ENCODE results near the gene U2AF2. TPM values are rescaled to one million over a fixed set of nuclear protein-coding genes. Genes with fewer than 3 reads are reported as not detected.

The U2AF2 gene
- total RNA-seq, 1 donor from 2014 or later = 74.5 TPM

DNA sequence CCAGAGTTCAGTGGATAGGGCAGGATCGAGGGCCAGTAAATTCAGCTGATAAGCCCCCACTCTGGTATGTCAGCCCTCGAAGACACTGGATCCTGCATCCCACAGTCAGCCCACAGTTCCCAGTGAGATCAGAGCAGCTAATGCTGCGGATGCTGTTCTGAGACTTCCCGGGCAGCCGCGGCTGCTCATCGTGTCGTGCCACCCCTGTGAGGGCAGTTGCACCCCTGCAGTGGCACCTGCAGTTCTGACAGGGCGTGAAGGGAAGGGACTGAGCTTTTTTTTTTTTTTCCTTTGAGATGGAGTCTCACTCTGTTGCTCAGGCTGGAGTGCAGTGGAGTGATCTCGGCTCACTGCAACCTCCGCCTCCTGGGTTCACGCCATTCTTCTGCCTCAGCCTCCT, 12.7 kb downstream of the U2AF2 start:
- ATAC-seq (no peak), DNase-seq (ENCODE audit: missing footprints) (no peak)
- intact Hi-C loops (cut with DNase I) = no loop called here

DNA sequence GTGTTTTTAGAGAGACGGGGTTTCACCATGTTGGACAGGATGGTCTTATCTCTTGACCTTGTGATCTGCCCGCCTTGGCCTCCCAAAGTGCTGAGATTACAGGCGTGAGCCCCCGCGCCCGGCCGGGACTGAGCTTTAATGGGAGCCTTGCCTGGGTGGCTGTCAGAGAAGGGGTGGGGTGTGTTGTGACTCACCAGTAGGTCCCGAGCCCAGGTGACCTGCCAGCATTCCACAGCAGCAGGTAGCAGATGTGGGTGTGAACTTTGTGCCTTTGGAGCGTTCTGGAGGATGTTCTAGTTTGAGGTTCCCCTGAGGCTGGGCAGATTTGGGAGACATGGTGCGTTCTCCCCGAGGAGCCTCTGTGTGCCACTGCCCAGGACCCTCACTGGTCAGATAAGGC, 13.1 kb downstream of the U2AF2 start:
- DNase-seq (ENCODE audit: missing footprints) (no peak), ATAC-seq (no peak)
- intact Hi-C loops (cut with DNase I) = no loop called here

GRCh38 chr19:55668603-55669348, 13.9 kb downstream of the U2AF2 start:
- no peak for ATAC-seq
- intact Hi-C loops (cut with DNase I) = no loop called here
- DNase-seq (ENCODE audit: missing footprints) = no peak

- DNase-seq (ENCODE audit: missing footprints) = no peak
- no peak for ATAC-seq
- intact Hi-C loops (cut with DNase I) = no loop called here
Observed at GRCh38 chr19:55669418-55670279, 14.8 kb downstream of the U2AF2 start.

GRCh38 chr19:55670280-55671053, 15.6 kb downstream of the U2AF2 start:
- intact Hi-C loops (cut with DNase I) = no loop called here

GRCh38 chr19:55671054-55671378, 16.2 kb downstream of the U2AF2 start:
- ATAC-seq = no peak
- intact Hi-C loops (cut with DNase I) = no loop called here
- DNase-seq (ENCODE audit: missing footprints) = no peak

More at GRCh38 chr19:55670280-55671053, 15.6 kb downstream of the U2AF2 start:
- ATAC-seq (no peak), DNase-seq (ENCODE audit: missing footprints) (no peak)

- no peak for ATAC-seq
- intact Hi-C loops (cut with DNase I) = no loop called here
- DNase-seq (ENCODE audit: missing footprints) = no peak
Observed at GRCh38 chr19:55672418-55672817, 17.6 kb downstream of the U2AF2 start.

DNA sequence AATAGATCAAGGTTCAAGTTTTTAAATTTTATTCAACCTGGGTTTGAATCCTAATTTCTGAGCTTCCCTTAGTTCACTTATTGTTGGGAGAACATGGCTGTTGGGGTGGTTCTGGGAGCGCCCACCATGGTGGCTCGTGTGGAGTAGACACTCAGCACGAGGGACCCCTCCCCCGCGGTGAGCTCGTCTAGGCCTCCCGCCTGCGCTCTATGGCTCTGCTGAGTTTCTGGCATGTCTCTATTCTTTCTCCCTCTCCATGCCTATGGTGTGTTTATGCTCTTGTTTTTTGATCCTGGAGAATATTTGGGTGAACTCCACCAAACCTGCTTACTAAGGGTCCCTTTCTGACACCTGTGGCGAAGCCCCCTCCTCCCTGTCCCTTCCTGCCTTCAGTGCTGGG, 18.6 kb downstream of the U2AF2 start:
- ATAC-seq = no peak
- no peak for DNase-seq (ENCODE audit: missing footprints)
- intact Hi-C loops (cut with DNase I) = no loop called here

DNA sequence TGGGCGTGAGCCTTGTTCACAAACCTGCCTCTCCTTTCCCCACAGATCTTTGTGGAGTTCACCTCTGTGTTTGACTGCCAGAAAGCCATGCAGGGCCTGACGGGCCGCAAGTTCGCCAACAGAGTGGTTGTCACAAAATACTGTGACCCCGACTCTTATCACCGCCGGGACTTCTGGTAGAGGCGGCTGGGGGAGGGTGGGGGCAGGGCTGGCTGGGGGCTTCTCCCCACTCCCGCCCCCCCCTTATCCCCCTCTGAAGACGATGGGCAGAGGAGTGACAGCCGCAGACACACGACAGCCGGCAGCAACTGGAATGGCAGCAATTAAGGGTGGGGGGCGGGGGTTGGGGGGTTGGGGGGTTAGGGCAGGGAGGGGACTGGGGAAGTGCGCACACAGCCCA, 19.1 kb downstream of the U2AF2 start:
- intact Hi-C loops (cut with DNase I) = no loop called here
- DNase-seq (ENCODE audit: missing footprints) = no peak
- ATAC-seq = no peak

DNA sequence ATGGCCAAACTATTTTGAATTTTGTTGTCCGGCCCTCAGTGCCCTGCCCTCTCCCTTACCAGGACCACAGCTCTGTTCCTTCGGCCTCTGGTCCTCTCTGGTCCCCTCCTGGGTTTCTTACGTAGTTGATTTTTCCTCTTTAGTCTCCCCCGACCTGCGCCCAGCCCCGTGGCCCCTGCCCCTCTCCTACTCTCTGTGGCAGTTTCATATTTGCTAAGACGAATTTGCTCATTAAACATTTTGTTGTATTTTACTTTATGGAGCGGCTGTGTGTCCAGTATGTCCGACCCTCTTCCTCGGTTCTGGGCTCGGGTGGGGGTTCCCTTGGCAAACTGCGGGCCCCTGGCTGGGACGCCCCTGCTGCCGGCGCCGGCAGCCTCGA, 19.6 kb downstream of the U2AF2 start:
- intact Hi-C loops (cut with DNase I) = no loop called here
- ATAC-seq (no peak), DNase-seq (ENCODE audit: missing footprints) (no peak)

- intact Hi-C loops (cut with DNase I) = loop anchor here (1.0 kb wide), 1 partner anchor 21 kb away; no protein-coding TSS in a partner anchor
- ATAC-seq (peak; percentile 91), DNase-seq (ENCODE audit: missing footprints) (peak; percentile 97)
Observed at GRCh38 chr19:55674841-55675660, 20.2 kb downstream of the U2AF2 start, which contains the start of gene EPN1. Gene EPN1 (plus strand): TSS chr19:55675226. CDS start chr19:55678628, 3,402 bp downstream.

DNA sequence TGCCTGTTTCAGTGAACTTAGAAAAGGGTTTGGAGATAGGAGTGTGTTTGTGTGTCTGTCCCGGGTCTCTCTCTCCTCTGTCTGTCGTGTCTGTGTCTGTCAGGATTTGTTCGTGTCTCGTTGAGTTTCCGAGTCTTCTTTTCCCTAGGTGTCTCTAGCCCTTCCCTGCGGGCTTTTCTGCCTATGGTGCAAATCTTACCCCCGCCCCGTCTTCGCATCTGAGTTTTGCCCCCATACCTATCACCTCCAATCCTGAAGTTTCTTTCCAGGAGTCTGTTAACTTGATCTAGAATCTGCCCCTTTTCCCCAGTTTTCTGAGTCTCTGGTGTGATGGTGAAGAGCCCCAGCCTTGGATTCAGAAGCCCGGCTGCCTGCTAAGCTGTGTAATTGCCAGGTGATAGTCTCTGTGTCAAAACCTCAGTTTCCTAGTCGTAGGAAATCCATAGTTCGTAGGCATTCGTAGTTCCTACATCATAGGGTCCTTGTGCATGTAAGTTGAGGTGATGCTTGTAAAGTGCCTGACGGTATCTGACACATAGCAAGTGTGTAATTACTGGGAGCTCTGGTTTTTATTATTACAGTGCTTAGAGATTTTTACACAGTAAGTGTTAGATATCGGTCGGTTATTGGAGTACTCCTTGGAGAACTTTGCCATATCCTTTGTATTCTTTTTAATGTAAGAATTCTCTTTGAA, 21.0 kb downstream of the U2AF2 start:
- ATAC-seq (no peak), DNase-seq (ENCODE audit: missing footprints) (no peak)
- intact Hi-C loops (cut with DNase I) = loop anchor here (1.0 kb wide), 1 partner anchor 22 kb away; no protein-coding TSS in a partner anchor

GRCh38 chr19:55676383-55676782, 21.5 kb downstream of the U2AF2 start:
- DNase-seq (ENCODE audit: missing footprints) (no peak), ATAC-seq (peak; percentile 8)
- intact Hi-C loops (cut with DNase I) = no loop called here

- no peak for DNase-seq (ENCODE audit: missing footprints)
- ATAC-seq = no peak
- intact Hi-C loops (cut with DNase I) = no loop called here
Observed at GRCh38 chr19:55676889-55677505, 22.2 kb downstream of the U2AF2 start.

GRCh38 chr19:55677572-55678028, 22.8 kb downstream of the U2AF2 start:
- ATAC-seq = no peak
- no peak for DNase-seq (ENCODE audit: missing footprints)
- intact Hi-C loops (cut with DNase I) = no loop called here

DNA sequence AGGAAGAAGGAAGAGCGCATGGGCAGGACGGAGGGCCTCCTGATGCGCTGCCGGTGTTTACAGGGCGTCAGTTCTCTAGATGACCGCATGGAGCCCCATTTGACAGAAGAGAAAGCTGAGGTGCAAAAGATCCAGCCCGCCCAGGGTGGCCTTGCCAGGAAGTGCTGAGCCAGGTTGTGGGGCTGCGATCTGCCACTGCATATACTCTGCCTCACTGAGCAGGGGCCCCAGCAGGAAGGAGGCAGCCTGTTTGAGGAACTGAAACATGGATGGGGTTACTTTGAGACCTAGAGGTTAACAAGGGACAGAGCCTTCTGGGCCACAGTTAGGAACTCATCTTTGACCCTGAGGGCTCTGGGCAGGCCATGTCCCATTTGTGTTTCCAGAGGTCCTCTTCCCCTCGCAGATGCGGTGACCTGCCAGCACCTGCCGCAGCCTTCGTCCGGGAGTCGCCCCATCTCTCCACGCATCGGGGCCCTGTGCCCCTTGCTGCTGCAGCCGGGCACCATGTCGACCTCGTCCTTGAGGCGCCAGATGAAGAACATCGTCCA, 23.4 kb downstream of the U2AF2 start:
- ATAC-seq (peak; percentile 12), DNase-seq (ENCODE audit: missing footprints) (no peak)
- intact Hi-C loops (cut with DNase I) = no loop called here
